Measurements from ENCODE around the gene FCRLB. TPM values are rescaled to one million over a fixed set of nuclear protein-coding genes. Genes with fewer than 3 reads are reported as not detected.

Gene FCRLB
- total and polyA plus RNA-seq, 2 of the 13 experiments (the other 11 are each of a cell fraction or from before 2014, with no cell fraction given) = 0.08 to 0.11 TPM

GRCh38 chr1:161726473-161727255 lies 5.3 kb downstream of the FCRLB start (continued):
- TF ChIP-seq CBX5 (CRISPR knock-in tag; IDR thresholded peaks at IDR 0.05; ENCODE audit: borderline replicate concordance) (no peak), TERF1 (CRISPR knock-in tag; IDR thresholded peaks at IDR 0.05) (0 out of 2 replicates have a peak, but pooled peaks have one; percentile 36), TAF1 (CRISPR knock-in tag; IDR thresholded peaks at IDR 0.05) (peak; percentile 63), TBX2 (CRISPR knock-in tag; IDR thresholded peaks at IDR 0.05; ENCODE audit: borderline replicate concordance) (no peak), KDM1A (CRISPR knock-in tag; IDR thresholded peaks at IDR 0.05) (no peak), HIVEP1 (CRISPR knock-in tag; IDR thresholded peaks at IDR 0.05) (no peak), SCMH1 (CRISPR knock-in tag; IDR thresholded peaks at IDR 0.05; ENCODE audit: borderline replicate concordance) (no peak), ZNF556 (CRISPR knock-in tag; IDR thresholded peaks at IDR 0.05; ENCODE audit: borderline replicate concordance) (0 out of 2 replicates have a peak, but pooled peaks have one; percentile 51)
- TF ChIP-seq, protein P1, sequence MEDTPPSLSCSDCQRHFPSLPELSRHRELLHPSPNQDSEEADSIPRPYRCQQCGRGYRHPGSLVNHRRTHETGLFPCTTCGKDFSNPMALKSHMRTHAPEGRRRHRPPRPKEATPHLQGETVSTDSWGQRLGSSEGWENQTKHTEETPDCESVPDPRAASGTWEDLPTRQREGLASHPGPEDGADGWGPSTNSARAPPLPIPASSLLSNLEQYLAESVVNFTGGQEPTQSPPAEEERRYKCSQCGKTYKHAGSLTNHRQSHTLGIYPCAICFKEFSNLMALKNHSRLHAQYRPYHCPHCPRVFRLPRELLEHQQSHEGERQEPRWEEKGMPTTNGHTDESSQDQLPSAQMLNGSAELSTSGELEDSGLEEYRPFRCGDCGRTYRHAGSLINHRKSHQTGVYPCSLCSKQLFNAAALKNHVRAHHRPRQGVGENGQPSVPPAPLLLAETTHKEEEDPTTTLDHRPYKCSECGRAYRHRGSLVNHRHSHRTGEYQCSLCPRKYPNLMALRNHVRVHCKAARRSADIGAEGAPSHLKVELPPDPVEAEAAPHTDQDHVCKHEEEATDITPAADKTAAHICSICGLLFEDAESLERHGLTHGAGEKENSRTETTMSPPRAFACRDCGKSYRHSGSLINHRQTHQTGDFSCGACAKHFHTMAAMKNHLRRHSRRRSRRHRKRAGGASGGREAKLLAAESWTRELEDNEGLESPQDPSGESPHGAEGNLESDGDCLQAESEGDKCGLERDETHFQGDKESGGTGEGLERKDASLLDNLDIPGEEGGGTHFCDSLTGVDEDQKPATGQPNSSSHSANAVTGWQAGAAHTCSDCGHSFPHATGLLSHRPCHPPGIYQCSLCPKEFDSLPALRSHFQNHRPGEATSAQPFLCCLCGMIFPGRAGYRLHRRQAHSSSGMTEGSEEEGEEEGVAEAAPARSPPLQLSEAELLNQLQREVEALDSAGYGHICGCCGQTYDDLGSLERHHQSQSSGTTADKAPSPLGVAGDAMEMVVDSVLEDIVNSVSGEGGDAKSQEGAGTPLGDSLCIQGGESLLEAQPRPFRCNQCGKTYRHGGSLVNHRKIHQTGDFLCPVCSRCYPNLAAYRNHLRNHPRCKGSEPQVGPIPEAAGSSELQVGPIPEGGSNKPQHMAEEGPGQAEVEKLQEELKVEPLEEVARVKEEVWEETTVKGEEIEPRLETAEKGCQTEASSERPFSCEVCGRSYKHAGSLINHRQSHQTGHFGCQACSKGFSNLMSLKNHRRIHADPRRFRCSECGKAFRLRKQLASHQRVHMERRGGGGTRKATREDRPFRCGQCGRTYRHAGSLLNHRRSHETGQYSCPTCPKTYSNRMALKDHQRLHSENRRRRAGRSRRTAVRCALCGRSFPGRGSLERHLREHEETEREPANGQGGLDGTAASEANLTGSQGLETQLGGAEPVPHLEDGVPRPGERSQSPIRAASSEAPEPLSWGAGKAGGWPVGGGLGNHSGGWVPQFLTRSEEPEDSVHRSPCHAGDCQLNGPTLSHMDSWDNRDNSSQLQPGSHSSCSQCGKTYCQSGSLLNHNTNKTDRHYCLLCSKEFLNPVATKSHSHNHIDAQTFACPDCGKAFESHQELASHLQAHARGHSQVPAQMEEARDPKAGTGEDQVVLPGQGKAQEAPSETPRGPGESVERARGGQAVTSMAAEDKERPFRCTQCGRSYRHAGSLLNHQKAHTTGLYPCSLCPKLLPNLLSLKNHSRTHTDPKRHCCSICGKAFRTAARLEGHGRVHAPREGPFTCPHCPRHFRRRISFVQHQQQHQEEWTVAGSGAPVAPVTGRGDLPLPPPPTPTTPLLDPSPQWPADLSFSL (CRISPR knock-in tag; IDR thresholded peaks at IDR 0.05) = no peak
- TF ChIP-seq, protein P2, sequence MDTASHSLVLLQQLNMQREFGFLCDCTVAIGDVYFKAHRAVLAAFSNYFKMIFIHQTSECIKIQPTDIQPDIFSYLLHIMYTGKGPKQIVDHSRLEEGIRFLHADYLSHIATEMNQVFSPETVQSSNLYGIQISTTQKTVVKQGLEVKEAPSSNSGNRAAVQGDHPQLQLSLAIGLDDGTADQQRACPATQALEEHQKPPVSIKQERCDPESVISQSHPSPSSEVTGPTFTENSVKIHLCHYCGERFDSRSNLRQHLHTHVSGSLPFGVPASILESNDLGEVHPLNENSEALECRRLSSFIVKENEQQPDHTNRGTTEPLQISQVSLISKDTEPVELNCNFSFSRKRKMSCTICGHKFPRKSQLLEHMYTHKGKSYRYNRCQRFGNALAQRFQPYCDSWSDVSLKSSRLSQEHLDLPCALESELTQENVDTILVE (CRISPR knock-in tag; IDR thresholded peaks at IDR 0.05) = peak; percentile 11; the same call in 1 of the 2 replicates
- TF ChIP-seq, protein P3, sequence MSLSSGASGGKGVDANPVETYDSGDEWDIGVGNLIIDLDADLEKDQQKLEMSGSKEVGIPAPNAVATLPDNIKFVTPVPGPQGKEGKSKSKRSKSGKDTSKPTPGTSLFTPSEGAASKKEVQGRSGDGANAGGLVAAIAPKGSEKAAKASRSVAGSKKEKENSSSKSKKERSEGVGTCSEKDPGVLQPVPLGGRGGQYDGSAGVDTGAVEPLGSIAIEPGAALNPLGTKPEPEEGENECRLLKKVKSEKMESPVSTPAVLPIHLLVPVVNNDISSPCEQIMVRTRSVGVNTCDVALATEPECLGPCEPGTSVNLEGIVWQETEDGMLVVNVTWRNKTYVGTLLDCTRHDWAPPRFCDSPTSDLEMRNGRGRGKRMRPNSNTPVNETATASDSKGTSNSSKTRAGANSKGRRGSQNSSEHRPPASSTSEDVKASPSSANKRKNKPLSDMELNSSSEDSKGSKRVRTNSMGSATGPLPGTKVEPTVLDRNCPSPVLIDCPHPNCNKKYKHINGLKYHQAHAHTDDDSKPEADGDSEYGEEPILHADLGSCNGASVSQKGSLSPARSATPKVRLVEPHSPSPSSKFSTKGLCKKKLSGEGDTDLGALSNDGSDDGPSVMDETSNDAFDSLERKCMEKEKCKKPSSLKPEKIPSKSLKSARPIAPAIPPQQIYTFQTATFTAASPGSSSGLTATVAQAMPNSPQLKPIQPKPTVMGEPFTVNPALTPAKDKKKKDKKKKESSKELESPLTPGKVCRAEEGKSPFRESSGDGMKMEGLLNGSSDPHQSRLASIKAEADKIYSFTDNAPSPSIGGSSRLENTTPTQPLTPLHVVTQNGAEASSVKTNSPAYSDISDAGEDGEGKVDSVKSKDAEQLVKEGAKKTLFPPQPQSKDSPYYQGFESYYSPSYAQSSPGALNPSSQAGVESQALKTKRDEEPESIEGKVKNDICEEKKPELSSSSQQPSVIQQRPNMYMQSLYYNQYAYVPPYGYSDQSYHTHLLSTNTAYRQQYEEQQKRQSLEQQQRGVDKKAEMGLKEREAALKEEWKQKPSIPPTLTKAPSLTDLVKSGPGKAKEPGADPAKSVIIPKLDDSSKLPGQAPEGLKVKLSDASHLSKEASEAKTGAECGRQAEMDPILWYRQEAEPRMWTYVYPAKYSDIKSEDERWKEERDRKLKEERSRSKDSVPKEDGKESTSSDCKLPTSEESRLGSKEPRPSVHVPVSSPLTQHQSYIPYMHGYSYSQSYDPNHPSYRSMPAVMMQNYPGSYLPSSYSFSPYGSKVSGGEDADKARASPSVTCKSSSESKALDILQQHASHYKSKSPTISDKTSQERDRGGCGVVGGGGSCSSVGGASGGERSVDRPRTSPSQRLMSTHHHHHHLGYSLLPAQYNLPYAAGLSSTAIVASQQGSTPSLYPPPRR (CRISPR knock-in tag; IDR thresholded peaks at IDR 0.05; ENCODE audit: borderline replicate concordance) = 0 out of 2 replicates have a peak, but pooled peaks have one; percentile 32
- TF ChIP-seq, protein P4, sequence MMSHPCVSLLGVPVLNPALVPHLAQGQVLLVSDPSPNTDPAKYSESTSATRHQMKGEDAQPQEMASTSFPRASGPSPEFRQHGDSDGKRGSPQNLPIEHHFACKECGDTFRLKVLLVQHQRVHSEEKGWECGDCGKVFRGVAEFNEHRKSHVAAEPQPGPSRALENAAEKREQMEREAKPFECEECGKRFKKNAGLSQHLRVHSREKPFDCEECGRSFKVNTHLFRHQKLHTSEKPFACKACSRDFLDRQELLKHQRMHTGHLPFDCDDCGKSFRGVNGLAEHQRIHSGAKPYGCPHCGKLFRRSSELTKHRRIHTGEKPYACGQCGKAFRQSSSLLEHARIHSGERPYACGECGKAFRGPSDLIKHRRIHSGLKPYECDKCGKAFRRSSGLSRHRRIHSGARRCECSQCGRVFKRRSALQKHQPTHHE (CRISPR knock-in tag; IDR thresholded peaks at IDR 0.05; ENCODE audit: borderline replicate concordance) = 0 out of 2 replicates have a peak, but pooled peaks have one; percentile 40

All from HepG2 (cell line).